ENCODE measurements around the gene MAPKAPK3. TPM values are rescaled to one million over a fixed set of nuclear protein-coding genes. Genes with fewer than 3 reads are reported as not detected.

The MAPKAPK3 gene
- total RNA-seq, 1 donor from 2014 or later, result 266 TPM

DNA sequence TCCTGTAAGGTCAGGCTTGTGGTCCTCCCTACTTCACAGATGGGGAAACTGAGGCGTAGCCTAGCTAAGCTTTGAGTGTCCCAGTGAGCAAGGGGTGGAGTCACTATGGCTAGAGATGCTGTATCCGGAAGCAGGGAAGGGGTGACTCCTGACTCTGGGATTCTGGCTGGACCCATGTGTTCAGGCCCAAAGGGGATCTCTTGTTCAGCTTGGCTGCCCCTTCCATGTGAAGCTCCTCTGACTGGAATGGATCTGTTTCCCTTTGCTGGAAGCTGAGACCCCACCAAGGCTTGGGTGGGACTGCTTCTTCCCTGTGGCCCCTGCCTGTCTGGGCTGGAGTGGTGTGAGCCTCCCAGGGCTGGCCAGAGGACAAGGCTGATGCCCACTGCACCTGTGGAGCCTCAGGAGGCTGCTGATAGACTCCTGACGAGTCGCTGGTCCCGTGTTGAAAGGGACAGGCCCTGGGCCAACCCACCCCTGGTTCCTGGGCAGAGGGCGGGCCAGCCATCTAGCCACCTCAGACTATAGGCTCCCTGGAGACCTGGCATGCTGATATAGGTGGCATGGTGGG is 1.0 kb downstream of the MAPKAPK3 start:
- intact Hi-C loops (cut with DNase I), result loop anchor here (2.0 to 5.0 kb wide), 2 partner anchors 31 to 769 kb away; partner anchors contain the start of gene MANF
- DNase-seq (ENCODE audit: low spot score), result no peak

DNA sequence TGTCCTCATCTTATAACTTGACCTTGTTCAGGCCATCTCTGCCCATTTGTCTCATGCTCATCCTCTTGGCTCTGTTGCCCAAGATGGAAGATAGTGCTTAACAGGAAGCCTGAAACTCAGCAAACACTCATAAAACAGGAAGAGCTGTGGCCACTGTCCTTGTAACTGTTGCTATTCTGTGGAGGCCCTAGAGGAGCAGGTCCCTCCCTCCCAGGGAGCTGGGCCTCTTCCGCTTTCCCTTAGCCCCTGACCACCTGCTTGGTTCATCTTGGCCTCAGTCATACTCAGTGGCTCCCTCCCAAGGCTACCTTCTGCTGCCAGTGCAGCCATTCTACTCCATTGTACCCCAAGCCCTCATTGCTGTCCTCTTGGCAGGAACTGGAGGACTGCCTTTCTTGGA is 3.5 kb downstream of the MAPKAPK3 start:
- no peak for DNase-seq (ENCODE audit: low spot score)
- intact Hi-C loops (cut with DNase I), result no loop called here

DNA sequence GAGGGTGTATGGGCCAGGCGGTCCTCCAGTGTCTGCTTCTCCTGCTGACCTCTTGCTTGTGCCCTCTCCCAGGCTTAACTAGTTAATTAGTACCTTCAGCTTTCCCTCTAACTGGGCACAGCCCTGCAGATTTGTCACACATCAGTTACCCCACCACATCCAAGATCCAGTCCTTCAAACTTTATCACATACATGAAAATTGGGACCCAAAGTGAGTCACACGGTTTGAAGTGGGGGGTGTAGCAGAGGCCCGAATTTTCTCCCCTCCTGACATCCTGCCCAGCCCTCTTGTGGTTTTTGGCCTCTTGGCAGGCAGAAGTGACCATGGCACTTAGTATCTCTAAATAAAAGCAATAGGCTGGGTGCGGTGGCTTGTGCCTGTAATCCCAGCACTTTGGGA is 3.9 kb downstream of the MAPKAPK3 start:
- no peak for DNase-seq (ENCODE audit: low spot score)
- intact Hi-C loops (cut with DNase I), result no loop called here

DNA sequence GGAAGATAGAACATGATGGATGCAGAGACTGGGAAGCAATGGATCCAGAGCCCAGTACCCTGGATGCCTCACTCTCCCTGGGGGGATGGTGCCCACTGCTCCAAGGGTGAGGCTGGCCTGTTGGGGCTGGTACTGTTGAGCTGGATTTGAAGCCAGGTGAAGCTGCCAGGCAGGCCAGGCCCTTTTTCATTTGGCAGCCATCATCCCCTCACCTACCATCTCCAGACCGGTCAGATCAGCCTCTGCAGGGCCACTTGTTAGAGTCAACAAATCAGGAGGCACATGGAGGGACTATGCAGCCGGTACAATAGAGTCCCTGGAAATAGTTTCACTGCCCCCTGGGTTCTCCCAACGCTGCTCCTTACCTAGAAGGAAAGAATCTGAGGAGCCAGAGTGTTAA is 5.9 kb downstream of the MAPKAPK3 start:
- no peak for DNase-seq (ENCODE audit: low spot score)
- intact Hi-C loops (cut with DNase I), result no loop called here

DNA sequence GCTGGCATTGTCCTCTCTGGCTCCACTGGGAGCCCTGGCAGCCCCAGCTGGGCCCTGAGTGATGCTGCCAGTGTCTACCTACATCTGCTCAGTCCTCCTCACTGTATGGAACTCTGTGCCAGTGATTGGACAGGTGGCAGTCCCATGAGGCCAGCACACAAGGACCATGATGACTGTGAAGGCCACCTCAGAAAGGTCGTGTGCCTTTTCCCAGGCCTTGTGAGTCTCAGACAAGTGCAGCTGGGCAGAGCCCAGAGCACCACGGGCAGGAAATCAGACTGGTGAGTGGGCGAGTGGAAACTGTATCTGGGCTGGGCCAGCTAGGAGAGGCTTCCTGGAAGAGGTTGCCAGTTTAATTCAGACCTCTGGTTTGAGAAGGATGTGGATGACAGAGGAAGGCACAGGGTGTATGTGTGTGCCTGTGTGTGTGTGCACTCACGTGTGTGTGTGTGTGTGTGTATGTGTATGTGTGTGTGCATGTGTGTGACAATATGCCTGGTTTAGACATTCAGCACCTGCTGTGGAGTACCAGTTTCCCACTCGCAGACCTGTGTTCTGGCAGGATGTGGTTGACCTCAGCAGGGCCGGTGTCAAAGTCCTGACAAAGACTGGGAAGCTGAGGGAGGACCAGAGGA is 7.0 kb downstream of the MAPKAPK3 start:
- intact Hi-C loops (cut with DNase I), result no loop called here

DNA sequence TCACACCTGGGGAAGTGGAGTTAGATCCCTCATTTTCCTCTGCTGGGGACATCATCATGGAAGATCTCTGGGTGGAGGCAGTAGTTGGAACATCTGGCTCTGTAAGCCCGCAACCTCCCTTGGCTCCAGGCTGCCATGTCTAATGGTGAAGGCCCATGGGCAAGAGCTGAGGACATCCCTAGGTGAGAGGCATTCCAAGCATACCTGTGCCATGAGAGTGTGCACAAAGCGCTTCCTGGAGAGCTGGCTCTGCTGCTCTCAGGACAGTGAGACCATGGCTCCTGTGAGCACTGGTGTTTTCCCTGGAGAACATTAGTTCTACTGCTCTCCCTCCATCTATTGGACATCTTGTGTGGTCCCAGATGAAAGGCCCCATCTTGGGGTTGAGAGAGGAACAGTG is 7.7 kb downstream of the MAPKAPK3 start:
- intact Hi-C loops (cut with DNase I), result no loop called here
- DNase-seq (ENCODE audit: low spot score), result no peak

More for the DNA sequence above, 7.0 kb downstream of the MAPKAPK3 start:
- DNase-seq (ENCODE audit: low spot score), result no peak

DNA sequence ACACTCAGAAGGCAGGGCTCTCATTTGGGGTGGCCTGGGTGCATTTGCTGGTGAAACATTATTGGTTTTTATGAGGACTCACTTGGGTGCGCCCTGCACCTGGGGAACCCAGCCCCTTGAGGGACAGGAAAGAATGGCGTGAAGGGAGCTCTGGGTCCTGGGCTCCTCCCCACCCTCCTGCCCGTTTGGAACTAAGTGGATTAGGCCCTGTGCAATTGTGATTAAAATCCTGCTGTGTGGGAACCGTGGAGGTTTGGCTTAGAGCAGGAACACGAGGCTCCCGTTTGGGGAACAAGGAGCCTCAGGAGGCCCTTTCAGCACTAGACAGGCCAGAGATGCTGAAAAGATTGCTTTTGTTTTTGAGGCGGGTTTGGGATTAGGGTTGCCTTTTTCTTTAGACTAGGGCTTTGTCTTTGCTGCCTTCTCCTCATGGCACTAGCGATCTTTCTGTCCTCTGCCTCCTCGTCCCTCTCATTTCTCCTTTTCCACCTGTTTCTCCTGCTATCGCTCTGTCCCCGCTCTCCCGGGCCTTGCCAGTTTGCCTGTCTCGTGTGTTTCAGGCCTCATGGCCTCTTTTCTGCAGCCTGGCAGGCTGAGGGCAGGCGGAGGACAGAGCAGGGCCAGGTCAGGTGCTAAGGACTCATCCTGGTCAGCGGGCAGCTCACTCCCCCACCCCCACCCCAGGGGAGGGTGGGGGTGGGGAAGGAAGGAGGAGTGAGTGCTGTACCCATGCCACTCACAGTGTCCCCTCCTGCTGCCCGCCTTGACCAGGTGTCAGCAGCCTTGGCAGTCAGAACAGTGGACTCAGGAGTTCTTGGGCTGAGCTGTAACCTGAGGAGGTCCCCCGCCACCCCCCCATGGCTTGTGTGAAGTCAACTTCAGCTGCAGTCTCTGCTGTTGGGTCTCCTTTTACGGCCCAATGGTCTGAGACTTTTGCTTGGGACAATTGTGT is 8.6 kb downstream of the MAPKAPK3 start:
- intact Hi-C loops (cut with DNase I), result no loop called here
- DNase-seq (ENCODE audit: low spot score), result no peak

DNA sequence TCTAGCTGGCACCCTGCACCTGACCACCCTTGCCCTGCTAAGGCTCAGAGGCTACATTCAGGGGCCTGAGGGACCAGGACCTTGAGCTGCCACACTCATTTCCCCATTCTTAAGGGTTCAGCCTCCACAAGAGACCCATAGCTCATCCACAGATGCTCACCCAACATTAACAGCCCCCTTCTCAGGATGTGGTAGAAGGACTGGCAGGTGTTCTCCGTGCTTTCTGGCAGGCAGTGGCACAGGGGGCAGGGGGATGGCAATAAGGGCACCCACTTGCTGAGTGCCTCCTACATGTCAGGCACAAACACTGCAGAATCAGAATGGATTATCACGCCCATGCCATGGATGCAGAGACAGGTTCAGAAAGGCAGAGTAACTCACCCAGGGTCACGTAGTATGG is 9.4 kb downstream of the MAPKAPK3 start:
- intact Hi-C loops (cut with DNase I), result no loop called here
- no peak for DNase-seq (ENCODE audit: low spot score)

DNA sequence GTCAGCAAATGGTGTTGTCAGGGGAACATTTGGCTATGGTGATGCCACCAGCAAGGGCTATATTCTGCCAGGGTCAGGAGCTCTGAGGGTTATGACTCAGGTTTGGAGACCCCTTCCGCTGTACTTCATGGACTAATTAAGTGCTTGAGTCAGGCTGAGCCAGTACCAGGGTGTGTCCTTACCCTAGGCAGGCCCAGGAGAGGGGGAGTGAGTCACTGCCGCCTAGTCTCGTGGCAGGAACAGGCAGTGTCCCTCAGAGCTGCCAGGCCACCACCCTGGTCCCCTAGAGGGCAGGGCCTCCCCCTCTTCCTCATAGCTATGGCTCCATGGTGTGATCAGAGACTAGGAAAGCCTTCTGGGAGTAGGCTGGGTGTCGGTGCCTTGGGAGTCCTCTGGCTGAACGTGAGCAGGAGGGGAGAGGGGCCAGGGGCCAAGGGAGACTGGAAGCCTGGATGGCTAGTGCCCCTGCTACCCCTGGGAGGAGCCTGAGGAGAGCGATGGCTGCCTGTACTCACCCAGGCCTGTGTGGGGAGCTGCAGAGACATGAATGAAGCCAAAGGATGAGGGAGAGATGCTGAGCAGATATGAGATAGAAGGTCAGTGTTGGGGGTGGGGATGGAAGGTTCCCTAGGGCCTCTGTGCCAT is 10.6 kb downstream of the MAPKAPK3 start:
- intact Hi-C loops (cut with DNase I), result no loop called here
- DNase-seq (ENCODE audit: low spot score), result no peak

DNA sequence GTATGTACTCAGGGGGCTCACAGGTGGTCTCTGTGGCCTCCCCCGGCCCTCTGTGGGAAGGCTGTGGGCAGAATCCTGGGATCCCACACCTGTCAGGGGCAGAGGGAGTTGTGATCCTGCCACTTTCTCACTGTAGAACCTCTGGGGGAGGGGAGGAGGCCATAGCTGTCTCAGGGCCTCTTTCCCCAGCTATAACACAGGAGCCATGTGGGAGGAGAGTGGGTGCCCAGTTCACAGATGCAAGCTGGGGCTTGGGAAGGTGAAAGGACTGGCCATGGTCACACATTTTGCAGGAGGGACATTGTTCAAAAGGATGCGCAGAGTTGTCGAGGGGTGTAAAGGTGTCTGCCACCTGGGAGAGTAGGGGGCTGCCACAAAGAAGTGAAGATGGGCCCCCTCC is 11.7 kb downstream of the MAPKAPK3 start:
- intact Hi-C loops (cut with DNase I), result no loop called here
- no peak for DNase-seq (ENCODE audit: low spot score)

DNA sequence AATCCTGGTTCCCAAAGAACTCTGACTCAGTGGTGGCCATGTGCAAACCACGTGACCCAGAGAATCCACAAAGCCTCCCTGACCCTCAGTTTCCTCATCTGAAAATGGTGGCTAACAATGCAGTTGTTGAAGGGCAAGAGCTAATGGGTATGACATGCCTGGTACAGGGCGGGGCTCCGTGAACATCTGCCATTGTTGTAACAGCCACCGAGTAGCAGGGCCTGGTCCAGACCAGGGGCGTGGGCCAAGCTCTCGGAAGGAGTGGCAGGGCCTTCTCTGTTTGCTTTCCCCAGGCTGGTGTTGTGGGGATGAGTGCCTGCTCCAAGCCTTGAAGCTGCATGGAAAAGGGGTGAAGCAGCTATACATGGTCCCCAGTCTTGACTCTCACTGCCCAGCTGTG is 13.4 kb downstream of the MAPKAPK3 start:
- intact Hi-C loops (cut with DNase I), result no loop called here
- no peak for DNase-seq (ENCODE audit: low spot score)

DNA sequence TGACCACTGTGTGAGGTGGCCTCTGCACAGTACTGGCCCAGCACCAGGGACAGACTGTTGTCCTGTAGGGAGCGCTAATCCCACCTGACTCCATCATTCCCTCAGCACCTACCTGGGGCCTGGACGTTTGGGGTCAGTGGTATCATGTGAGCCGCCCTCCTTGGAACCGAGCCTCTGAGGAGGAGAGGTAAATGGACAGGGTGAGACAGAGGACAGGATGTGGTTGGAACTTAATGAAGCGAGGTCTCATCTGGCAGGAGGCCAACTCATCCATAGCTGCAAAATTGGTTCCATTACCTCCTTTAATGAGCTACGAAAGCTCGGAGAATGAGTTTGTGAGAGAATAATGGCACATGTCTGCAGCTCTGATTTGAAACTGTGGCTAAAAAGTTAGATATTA is 13.9 kb downstream of the MAPKAPK3 start:
- intact Hi-C loops (cut with DNase I), result no loop called here
- DNase-seq (ENCODE audit: low spot score), result no peak

DNA sequence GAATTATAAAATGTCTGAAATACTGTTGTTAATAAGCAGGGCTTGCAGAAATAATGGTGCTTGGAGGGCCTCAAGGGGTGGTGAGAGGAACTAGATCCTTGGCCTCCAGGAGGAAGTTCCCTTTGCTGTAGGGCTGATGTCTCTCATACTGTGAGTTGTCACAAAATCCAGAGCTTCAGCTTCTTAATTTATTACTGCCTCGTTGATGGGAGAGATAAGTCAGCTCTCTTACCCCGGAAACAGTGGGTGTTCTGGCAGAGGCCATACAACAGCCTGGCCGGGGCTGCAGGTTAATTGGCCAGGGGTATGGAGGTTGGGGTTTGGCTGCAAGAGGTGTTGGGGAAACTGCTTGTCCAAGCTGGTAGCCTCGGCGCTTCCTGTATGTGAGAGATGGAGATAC is 15.5 kb downstream of the MAPKAPK3 start:
- no peak for DNase-seq (ENCODE audit: low spot score)
- intact Hi-C loops (cut with DNase I), result no loop called here

DNA sequence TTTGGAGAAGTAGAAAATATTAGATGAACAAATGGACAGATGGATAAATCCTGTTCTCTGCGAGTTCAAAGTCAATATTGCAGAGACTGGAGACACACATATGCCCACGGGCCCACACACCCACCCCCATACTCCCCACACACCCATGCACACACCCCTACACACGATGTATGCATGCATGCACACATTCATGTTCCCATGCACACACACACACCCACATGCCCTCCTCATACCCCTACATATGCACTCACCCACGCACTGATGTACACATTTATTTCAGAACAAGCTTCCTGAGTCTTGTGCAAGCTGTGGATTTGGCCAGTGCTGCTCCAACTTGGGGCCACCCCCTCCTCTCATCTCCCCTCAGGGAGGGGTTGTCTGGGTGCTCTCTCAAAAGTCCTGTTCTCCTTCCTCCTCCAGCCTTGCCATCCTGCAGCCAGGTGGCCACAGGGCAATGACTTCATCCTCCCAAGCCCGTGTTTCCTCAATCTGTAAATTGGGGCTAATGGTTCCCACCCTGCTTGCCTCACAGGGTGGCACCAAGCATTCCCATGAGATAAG is 16.4 kb downstream of the MAPKAPK3 start:
- intact Hi-C loops (cut with DNase I), result no loop called here
- no peak for DNase-seq (ENCODE audit: low spot score)

DNA sequence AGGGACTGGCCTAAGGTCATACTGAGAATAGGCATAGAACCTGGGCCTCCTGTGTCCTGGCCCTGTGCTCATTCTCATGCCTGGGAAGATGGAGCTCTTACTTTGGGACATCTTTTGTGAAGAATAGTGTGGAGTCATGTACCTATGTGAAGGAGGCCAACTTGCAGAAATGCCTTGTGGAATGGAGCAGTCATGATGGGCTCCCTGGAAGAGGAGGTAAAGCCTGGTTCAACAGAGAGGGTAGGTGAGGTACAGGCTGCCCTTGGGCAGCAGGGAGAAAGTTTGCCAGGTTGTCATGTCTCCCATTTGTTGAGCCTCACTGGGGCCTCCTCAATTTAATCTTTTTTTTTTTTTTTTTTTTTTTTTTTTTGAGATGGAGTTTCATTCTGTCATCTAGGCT is 18.1 kb downstream of the MAPKAPK3 start:
- intact Hi-C loops (cut with DNase I), result no loop called here
- DNase-seq (ENCODE audit: low spot score), result no peak

DNA sequence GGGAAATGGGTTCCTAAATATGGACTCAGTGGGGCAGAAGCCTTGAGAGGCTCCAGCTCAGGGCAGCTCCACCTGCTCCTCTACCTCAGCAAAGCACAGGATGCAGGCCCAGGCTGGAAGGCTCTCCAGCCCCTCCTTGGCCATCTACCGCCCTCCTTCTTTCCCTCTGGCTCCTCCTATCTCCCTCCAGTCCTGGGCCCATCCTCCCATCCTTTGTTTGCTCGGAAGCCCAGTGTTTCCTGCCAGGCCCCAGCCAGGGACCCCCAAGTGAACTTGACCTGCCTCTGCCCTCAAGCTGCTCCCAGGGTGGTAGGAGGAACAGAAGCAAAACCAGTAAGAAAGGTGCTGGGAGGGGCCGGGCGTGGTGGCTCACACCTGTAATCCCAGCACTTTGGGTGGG is 20.1 kb downstream of the MAPKAPK3 start:
- intact Hi-C loops (cut with DNase I), result no loop called here
- DNase-seq (ENCODE audit: low spot score), result no peak

DNA sequence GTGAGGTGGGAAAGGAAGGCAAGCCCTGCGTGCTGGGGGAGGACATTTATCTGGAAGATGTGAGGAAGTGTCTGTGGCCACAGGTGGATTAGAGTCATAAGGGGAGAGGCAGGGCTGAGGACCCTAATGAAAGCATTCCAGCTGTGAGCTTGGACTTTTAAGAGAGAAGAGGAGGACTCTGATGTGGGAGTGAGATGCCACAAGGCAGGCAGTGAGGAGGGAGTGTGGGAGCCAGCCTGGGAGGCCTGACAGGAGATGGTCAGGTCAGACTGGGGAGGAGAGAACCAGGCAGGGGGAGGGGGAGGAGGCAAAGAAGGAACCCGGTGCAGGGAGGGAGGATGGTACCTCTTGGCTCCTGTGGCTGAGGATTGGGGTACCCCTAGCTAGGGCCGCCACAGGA is 21.0 kb downstream of the MAPKAPK3 start:
- no peak for DNase-seq (ENCODE audit: low spot score)
- intact Hi-C loops (cut with DNase I), result no loop called here

DNA sequence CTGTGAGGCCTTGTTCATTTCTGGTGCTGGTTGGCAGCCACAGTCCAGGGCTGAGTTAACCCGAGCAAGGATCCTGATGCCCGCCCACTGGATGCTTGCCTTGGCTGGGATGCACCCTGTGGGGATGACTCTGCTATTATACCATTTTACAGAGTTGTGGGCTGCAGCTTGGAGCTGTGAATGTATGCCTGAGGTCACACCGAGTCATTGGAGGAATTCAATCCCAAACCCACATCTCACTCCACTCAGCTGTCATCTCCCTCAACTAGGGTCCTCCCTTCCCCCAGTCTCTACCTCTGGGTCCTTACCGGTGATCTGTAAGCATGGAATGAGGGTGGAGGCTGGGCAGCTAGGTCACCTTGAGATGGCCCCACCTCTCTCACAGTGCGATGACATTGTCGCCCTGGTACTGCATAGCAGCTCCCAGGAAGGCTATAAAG is 22.1 kb downstream of the MAPKAPK3 start:
- intact Hi-C loops (cut with DNase I), result no loop called here

DNA sequence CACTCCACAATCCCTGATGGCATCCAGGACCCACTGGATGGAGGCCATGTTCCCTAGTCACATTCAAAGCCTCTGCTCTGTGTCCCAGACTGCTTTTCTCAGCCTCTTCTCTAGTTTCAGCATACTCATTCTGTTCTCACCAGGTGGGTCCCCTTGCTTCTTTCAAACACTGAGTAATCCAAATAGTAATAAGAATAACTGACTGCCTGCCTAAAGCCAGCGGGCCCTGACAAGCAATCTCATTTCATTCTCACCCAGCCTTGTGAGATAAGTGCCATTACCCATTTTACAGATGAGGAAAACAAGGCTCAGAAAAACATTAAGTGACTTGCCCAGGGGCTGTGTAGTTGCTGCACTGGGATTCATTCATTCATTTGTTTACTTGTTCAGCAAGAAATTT is 25.4 kb downstream of the MAPKAPK3 start:
- DNase-seq (ENCODE audit: low spot score), result no peak
- intact Hi-C loops (cut with DNase I), result no loop called here

More for the DNA sequence above, 22.1 kb downstream of the MAPKAPK3 start:
- DNase-seq (ENCODE audit: low spot score), result no peak

DNA sequence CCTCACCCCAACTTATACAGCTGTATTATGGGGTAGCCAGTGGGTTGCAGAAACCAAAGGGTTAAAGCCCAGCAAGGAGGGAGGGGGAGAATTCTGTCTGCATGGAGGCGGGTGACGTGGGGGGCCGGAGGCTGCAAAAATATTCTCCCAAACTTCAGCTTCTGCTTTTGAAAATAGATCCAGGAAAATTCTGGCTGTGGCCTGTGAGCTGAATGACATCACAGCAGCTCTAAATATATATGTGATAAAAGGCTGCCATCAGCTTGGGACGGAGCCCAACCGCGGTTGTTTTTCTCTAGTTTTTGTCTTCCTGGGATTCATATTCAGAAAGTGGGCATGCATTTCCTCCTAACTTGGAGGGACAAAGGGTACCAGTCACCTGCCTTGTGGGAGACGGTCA is 27.6 kb downstream of the MAPKAPK3 start:
- intact Hi-C loops (cut with DNase I), result no loop called here
- no peak for DNase-seq (ENCODE audit: low spot score)
